ENCODE results near the gene DGLUCY.
"Not testable (repeated sequence)": the region's sequence is repeated elsewhere in the genome, so short reads cannot be mapped to it uniquely, and the experiment has no call there.

The DGLUCY gene

GRCh38 chr14:91116913-91117588, 3.2 kb downstream of the DGLUCY start:
- Mint-ChIP-seq H3K36me3 (peaks cover 40 to 51% of the 10 kb centered on the region in 2 donors), H3K4me3 (no peak overlapping the region), H3K9me3 (peaks cover 5% of the 10 kb centered on the region in 2 donors), H3K27me3 (no peaks in the 10 kb centered on the region), H3K4me1 (peaks cover 27 to 69% of the 10 kb centered on the region in 2 donors), H3K27ac (peak overlapping the region; percentile 56)
- ATAC-seq (replicated peaks) (no peak), DNase-seq (no peak)

GRCh38 chr14:91117960-91118359, 4.1 kb downstream of the DGLUCY start:
- ATAC-seq (replicated peaks) (no peak), DNase-seq (no peak)
- H3K4me1 Mint-ChIP-seq: peaks cover 28 to 64% of the 10 kb centered on the region in 2 donors
- no peaks in the 10 kb centered on the region for H3K27me3 Mint-ChIP-seq
- no peak overlapping the region for H3K27ac Mint-ChIP-seq
- H3K9me3 Mint-ChIP-seq: peaks cover 5% of the 10 kb centered on the region in 2 donors
- no peak overlapping the region for H3K4me3 Mint-ChIP-seq
- peaks cover 40 to 53% of the 10 kb centered on the region in 2 donors for H3K36me3 Mint-ChIP-seq

GRCh38 chr14:91118511-91119068, 4.7 kb downstream of the DGLUCY start:
- Mint-ChIP-seq H3K4me1 (peaks cover 31 to 58% of the 10 kb centered on the region in 2 donors), H3K4me3 (no peak overlapping the region), H3K27ac (no peak overlapping the region), H3K27me3 (no peaks in the 10 kb centered on the region), H3K36me3 (peaks cover 44 to 56% of the 10 kb centered on the region in 2 donors), H3K9me3 (peaks cover 5% of the 10 kb centered on the region in 2 donors)
- DNase-seq: no peak
- ATAC-seq (replicated peaks): no peak

GRCh38 chr14:91119556-91120311, 5.9 kb downstream of the DGLUCY start:
- DNase-seq (no peak), ATAC-seq (replicated peaks) (no peak)
- peaks cover 5% of the 10 kb centered on the region in 2 donors for H3K9me3 Mint-ChIP-seq
- peaks cover 49 to 60% of the 10 kb centered on the region in 2 donors for H3K36me3 Mint-ChIP-seq
- no peaks in the 10 kb centered on the region for H3K27me3 Mint-ChIP-seq
- H3K4me3 Mint-ChIP-seq: peak overlapping the region; percentile 12 to 15
- H3K27ac Mint-ChIP-seq: peak overlapping the region; percentile 69
- peaks cover 37 to 61% of the 10 kb centered on the region in 2 donors for H3K4me1 Mint-ChIP-seq

GRCh38 chr14:91123201-91123600, 9.3 kb downstream of the DGLUCY start:
- H3K36me3 Mint-ChIP-seq: peaks cover 64 to 71% of the 10 kb centered on the region in 2 donors

GRCh38 chr14:91124406-91125270, 10.8 kb downstream of the DGLUCY start:
- ATAC-seq (replicated peaks): peak in 1 of 2 donors; percentile 7
- DNase-seq, H3K9me3 Mint-ChIP-seq, H3K4me3 Mint-ChIP-seq, H3K27me3 Mint-ChIP-seq: not testable (repeated sequence)
- Mint-ChIP-seq H3K27ac (peak overlapping the region; percentile 69), H3K4me1 (peaks cover 28 to 40% of the 10 kb centered on the region in 2 donors), H3K36me3 (peaks cover 54 to 67% of the 10 kb centered on the region in 2 donors)

More at GRCh38 chr14:91123201-91123600, 9.3 kb downstream of the DGLUCY start:
- Mint-ChIP-seq H3K9me3 (peaks cover 5 to 6% of the 10 kb centered on the region in 2 donors), H3K4me3 (no peak overlapping the region), H3K27me3 (no peaks in the 10 kb centered on the region), H3K27ac (no peak overlapping the region), H3K4me1 (peaks cover 32 to 48% of the 10 kb centered on the region in 2 donors)
- DNase-seq (no peak), ATAC-seq (replicated peaks) (no peak)

- peaks cover 28 to 34% of the 10 kb centered on the region in 2 donors for H3K4me1 Mint-ChIP-seq
These were observed 11.4 kb downstream of the DGLUCY start for GRCh38 chr14:91125271-91125660.

GRCh38 chr14:91125801-91126200, 11.9 kb downstream of the DGLUCY start:
- ATAC-seq (replicated peaks): no peak
- no peak overlapping the region for H3K27ac Mint-ChIP-seq
- peaks cover 46 to 62% of the 10 kb centered on the region in 2 donors for H3K36me3 Mint-ChIP-seq
- no peaks in the 10 kb centered on the region for H3K27me3 Mint-ChIP-seq
- H3K4me1 Mint-ChIP-seq: peaks cover 26 to 28% of the 10 kb centered on the region in 2 donors
- H3K4me3 Mint-ChIP-seq: no peak overlapping the region
- peaks cover 0 to 1% of the 10 kb centered on the region in 2 donors for H3K9me3 Mint-ChIP-seq
- DNase-seq: no peak

More at GRCh38 chr14:91125271-91125660, 11.4 kb downstream of the DGLUCY start:
- no peak overlapping the region for H3K4me3 Mint-ChIP-seq
- H3K27me3 Mint-ChIP-seq: no peaks in the 10 kb centered on the region
- peak overlapping the region; percentile 69 for H3K27ac Mint-ChIP-seq
- H3K9me3 Mint-ChIP-seq: peaks cover 0 to 1% of the 10 kb centered on the region in 2 donors
- H3K36me3 Mint-ChIP-seq: peaks cover 49 to 65% of the 10 kb centered on the region in 2 donors
- DNase-seq (no peak), ATAC-seq (replicated peaks) (no peak)

GRCh38 chr14:91126761-91127160, 12.9 kb downstream of the DGLUCY start:
- H3K4me1 Mint-ChIP-seq: peaks cover 22 to 24% of the 10 kb centered on the region in 2 donors
- H3K9me3 Mint-ChIP-seq: peaks cover 0 to 1% of the 10 kb centered on the region in 2 donors
- H3K4me3 Mint-ChIP-seq: no peak overlapping the region
- DNase-seq (no peak), ATAC-seq (replicated peaks) (no peak)
- H3K36me3 Mint-ChIP-seq: peaks cover 41 to 65% of the 10 kb centered on the region in 2 donors
- H3K27me3 Mint-ChIP-seq: no peaks in the 10 kb centered on the region
- H3K27ac Mint-ChIP-seq: peak overlapping the region; percentile 75

- no peaks in the 10 kb centered on the region for H3K27me3 Mint-ChIP-seq
- peaks cover 0 to 1% of the 10 kb centered on the region in 2 donors for H3K9me3 Mint-ChIP-seq
- H3K4me3 Mint-ChIP-seq: no peak overlapping the region
- DNase-seq (no peak), ATAC-seq (replicated peaks) (no peak)
- H3K4me1 Mint-ChIP-seq: peaks cover 22 to 24% of the 10 kb centered on the region in 2 donors
- peak overlapping the region; percentile 75 for H3K27ac Mint-ChIP-seq
- peaks cover 43 to 65% of the 10 kb centered on the region in 2 donors for H3K36me3 Mint-ChIP-seq
These were observed 13.5 kb downstream of the DGLUCY start for GRCh38 chr14:91127401-91127801.

- no peak for ATAC-seq (replicated peaks)
- Mint-ChIP-seq H3K27me3 (no peaks in the 10 kb centered on the region), H3K9me3 (peaks cover 0 to 1% of the 10 kb centered on the region in 2 donors), H3K36me3 (peaks cover 43 to 67% of the 10 kb centered on the region in 2 donors), H3K4me1 (peaks cover 21 to 24% of the 10 kb centered on the region in 2 donors), H3K27ac (peak overlapping the region; percentile 14), H3K4me3 (no peak overlapping the region)
- DNase-seq: no peak
These were observed 14.1 kb downstream of the DGLUCY start for GRCh38 chr14:91127924-91128323.

- ATAC-seq (replicated peaks): no peak
- Mint-ChIP-seq H3K4me3 (no peak overlapping the region), H3K4me1 (peaks cover 18 to 24% of the 10 kb centered on the region in 2 donors), H3K27ac (no peak overlapping the region), H3K27me3 (no peaks in the 10 kb centered on the region), H3K36me3 (peaks cover 41 to 67% of the 10 kb centered on the region in 2 donors), H3K9me3 (peaks cover 0 to 1% of the 10 kb centered on the region in 2 donors)
- DNase-seq: no peak
These were observed 14.8 kb downstream of the DGLUCY start for GRCh38 chr14:91128699-91129098.

GRCh38 chr14:91129261-91129660, 15.4 kb downstream of the DGLUCY start:
- H3K9me3 Mint-ChIP-seq: peaks cover 0 to 1% of the 10 kb centered on the region in 2 donors
- DNase-seq: no peak
- ATAC-seq (replicated peaks): no peak
- peaks cover 15 to 21% of the 10 kb centered on the region in 2 donors for H3K4me1 Mint-ChIP-seq
- no peak overlapping the region for H3K27ac Mint-ChIP-seq
- peaks cover 41 to 68% of the 10 kb centered on the region in 2 donors for H3K36me3 Mint-ChIP-seq
- no peaks in the 10 kb centered on the region for H3K27me3 Mint-ChIP-seq
- no peak overlapping the region for H3K4me3 Mint-ChIP-seq

Measured in stimulated activated naive B cell treated with anti-CD40 and anti-IgM and Interleukin-4, amounts not matched to agents 10 μg/mL and 1 μg/mL and 100 μg/mL, for 72 hours (primary cell).